Sigmoid colon (tissue), 3 donors: ENCODE data around the gene YEATS2.

Experiments used
- CTCF ChIP-seq, 4 experiments: fragments of 450-650 bp in 3 of 4; fragments of 200-600 bp in 1 of 4; IDR thresholded peaks; one replicate each; pipeline ENCODE4 v1.5.1; 2016 to 2019; ENCODE audit warnings: antibody characterized with exemption in 4 of 4, mild to moderate bottlenecking in 3 of 4, moderate library complexity in 2 of 4
- POLR2A ChIP-seq, 2 donors: fragments of 450-650 bp; IDR thresholded peaks; one replicate each; pipeline ENCODE4 v1.6.1; 2016; ENCODE audit warnings: antibody characterized with exemption in 2 of 2, mild to moderate bottlenecking in 2 of 2, moderate library complexity in 2 of 2

- TF ChIP-seq CTCF (IDR thresholded peaks at IDR 0.05) (no peak), POLR2A (IDR thresholded peaks at IDR 0.05) (no peak)
These were observed 5.2 kb upstream of the YEATS2 start for GRCh38 chr3:183692436-183692835.
